Mesenchymal stem cell (in vitro differentiated cells and primary cell): ENCODE data around the gene BRS3.

Experiments used
- DNase-seq: peaks from one replicate; pipeline ENCODE4 v3.0.0-alpha.2; 2013
- H2AFZ ChIP-seq: one replicate; pipeline ENCODE4 v1.6.1; 2013; ENCODE audit warnings: low read depth, mild to moderate bottlenecking, control low read depth, inconsistent platforms, low read length, moderate library complexity
- H2AK5ac ChIP-seq: 2 replicates; pipeline ENCODE4 v1.6.1; 2013; ENCODE audit warnings: low read length, moderate library complexity, mild to moderate bottlenecking, inconsistent platforms; ENCODE audit not compliant: severe bottlenecking
- H2BK120ac ChIP-seq: one replicate; pipeline ENCODE4 v1.6.1; 2013; ENCODE audit warnings: low read depth, mild to moderate bottlenecking, inconsistent platforms, low read length, moderate library complexity
- H2BK12ac ChIP-seq, 2 experiments: one replicate each; pipeline ENCODE4 v1.6.1; 2013; ENCODE audit warnings: inconsistent platforms in 2 of 2, low read length in 2 of 2, mild to moderate bottlenecking in 2 of 2, moderate library complexity in 2 of 2, control low read depth in 1 of 2
- H2BK15ac ChIP-seq: one replicate; pipeline ENCODE4 v1.6.1; 2013; ENCODE audit warnings: mild to moderate bottlenecking, low read depth, inconsistent platforms; ENCODE audit not compliant: poor library complexity, severe bottlenecking
- H2BK5ac ChIP-seq: 2 replicates; pipeline ENCODE4 v1.6.1; 2013; ENCODE audit warnings: low read depth, mild to moderate bottlenecking, low read length, control low read depth, inconsistent platforms; ENCODE audit not compliant: poor library complexity, severe bottlenecking
- H3K14ac ChIP-seq, 2 experiments: one replicate each; pipeline ENCODE4 v1.6.1; 2013; ENCODE audit warnings: inconsistent platforms in 2 of 2, low read length in 2 of 2, control low read depth in 1 of 2, mild to moderate bottlenecking in 1 of 2, moderate library complexity in 1 of 2
- H3K18ac ChIP-seq, 2 experiments: one replicate each; pipeline ENCODE4 v1.6.1; 2013; ENCODE audit warnings: inconsistent platforms in 2 of 2, low read length in 2 of 2, control low read depth in 1 of 2, low read depth in 1 of 2, mild to moderate bottlenecking in 1 of 2
- H3K23ac ChIP-seq, 2 experiments: one replicate each; pipeline ENCODE4 v1.6.1; 2013; ENCODE audit warnings: inconsistent platforms in 2 of 2, low read length in 2 of 2, mild to moderate bottlenecking in 2 of 2, moderate library complexity in 2 of 2, control low read depth in 1 of 2
- H3K27ac ChIP-seq: 2 replicates; pipeline ENCODE4 v1.5.1; 2013; ENCODE audit warnings: mild to moderate bottlenecking, moderate library complexity, low read length, control low read depth, inconsistent platforms; ENCODE audit not compliant: poor library complexity, severe bottlenecking
- H3K27me3 ChIP-seq, 2 experiments: 2 replicates each; pipeline versions ENCODE4 v1.6.1 to v1.7.0; 2013; ENCODE audit warnings: low read length in 2 of 2, mild to moderate bottlenecking in 2 of 2, moderate library complexity in 2 of 2, control low read depth in 1 of 2, inconsistent platforms in 1 of 2; ENCODE audit not compliant: control insufficient read depth in 1 of 2, insufficient read depth in 1 of 2
- H3K36me3 ChIP-seq, 2 experiments: 2 replicates each; pipeline versions ENCODE4 v1.6.1 to v1.7.0; 2013; ENCODE audit warnings: low read length in 2 of 2, control low read depth in 1 of 2, inconsistent platforms in 1 of 2, low read depth in 1 of 2, mild to moderate bottlenecking in 1 of 2; ENCODE audit not compliant: insufficient read depth in 2 of 2, control insufficient read depth in 1 of 2
- H3K4ac ChIP-seq, 2 experiments: one replicate each; pipeline ENCODE4 v1.6.1; 2013; ENCODE audit warnings: inconsistent platforms in 2 of 2, low read length in 2 of 2, mild to moderate bottlenecking in 2 of 2, moderate library complexity in 2 of 2, control low read depth in 1 of 2, low read depth in 1 of 2
- H3K4me1 ChIP-seq: 2 replicates; pipeline ENCODE4 v1.6.1; 2013; ENCODE audit warnings: low read depth, low read length, control low read depth; ENCODE audit not compliant: control insufficient read depth, insufficient read depth
- H3K4me2 ChIP-seq: 2 replicates; pipeline ENCODE4 v1.6.1; 2013; ENCODE audit warnings: low read length, mild to moderate bottlenecking, inconsistent platforms; ENCODE audit not compliant: poor library complexity, severe bottlenecking
- H3K4me3 ChIP-seq, 2 experiments: 2 replicates each; pipeline versions ENCODE4 v1.5.1 to v1.7.0; 2013; ENCODE audit warnings: low read length in 2 of 2, mild to moderate bottlenecking in 2 of 2, control low read depth in 1 of 2, low read depth in 1 of 2; ENCODE audit not compliant: insufficient read depth in 1 of 2
- H3K79me1 ChIP-seq: replicated peaks from 2 replicates; pipeline ENCODE4 v1.6.1; 2013; ENCODE audit warnings: mild to moderate bottlenecking, control low read depth, low read length, inconsistent platforms; ENCODE audit not compliant: poor library complexity, severe bottlenecking
- H3K9ac ChIP-seq: 2 replicates; pipeline ENCODE4 v1.7.0; 2013; ENCODE audit warnings: mild to moderate bottlenecking, low read length, moderate library complexity
- H3K9me3 ChIP-seq: 2 replicates; pipeline ENCODE4 v1.7.0; 2013; ENCODE audit warnings: mild to moderate bottlenecking, low read length; ENCODE audit not compliant: control insufficient read depth
- H4K8ac ChIP-seq: one replicate; pipeline ENCODE4 v1.6.1; 2013; ENCODE audit warnings: inconsistent platforms, mild to moderate bottlenecking, low read length, moderate library complexity
- H4K91ac ChIP-seq: one replicate; pipeline ENCODE4 v1.6.1; 2013; ENCODE audit warnings: mild to moderate bottlenecking, low read length, inconsistent platforms
- WGBS: methylation state at CpG from one replicate; pipeline ENCODE4 v1.1.7; 2013; ENCODE audit warnings: mixed read lengths; 5-methylcytosine and 5-hydroxymethylcytosine counted together

Gene BRS3

DNA sequence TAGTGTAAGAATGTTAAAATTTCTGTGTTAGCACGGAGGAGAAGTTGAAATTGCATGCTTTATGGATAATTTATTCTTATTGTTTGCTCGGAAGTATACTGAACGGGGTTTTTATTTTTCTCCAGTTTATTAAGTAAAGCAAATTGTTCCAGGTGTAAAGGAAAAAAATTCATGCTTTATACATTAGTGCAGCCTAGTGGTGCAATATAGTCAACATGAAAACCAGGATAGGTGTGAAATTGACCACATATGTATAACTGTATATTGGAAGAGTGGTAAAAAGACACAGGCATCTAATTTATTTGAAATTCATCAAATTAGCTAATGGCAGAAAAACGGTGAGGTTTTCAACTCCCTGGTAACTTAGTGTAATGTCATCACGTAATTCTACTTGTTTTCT is 959 bp downstream of the BRS3 start:
- Histone ChIP-seq H3K79me1 (no peaks in the 10 kb centered on the region), H2AK5ac (no peak overlapping the region), H3K27me3 (peaks cover 0 to 63% of the 10 kb centered on the region in 2 experiments), H3K23ac (no peak overlapping the region), H3K4me3 (no peak overlapping the region), H2BK120ac (no peak overlapping the region), H3K36me3 (no peaks in the 10 kb centered on the region), H4K91ac (no peak overlapping the region), H2BK5ac (no peak overlapping the region), H2AFZ (no peak overlapping the region), H3K27ac (no peak overlapping the region), H3K4ac (no peak overlapping the region), H3K9me3 (no peaks in the 10 kb centered on the region), H3K4me1 (no peaks in the 10 kb centered on the region), H3K9ac (no peak overlapping the region), H4K8ac (no peak overlapping the region), H2BK15ac (no peak overlapping the region), H3K14ac (no peak overlapping the region), H3K4me2 (no peak overlapping the region), H2BK12ac (no peak overlapping the region), H3K18ac (no peak overlapping the region)
- WGBS: 61% methylated on average over 3 of the region's 5 CpGs
- DNase-seq: no peak

DNA sequence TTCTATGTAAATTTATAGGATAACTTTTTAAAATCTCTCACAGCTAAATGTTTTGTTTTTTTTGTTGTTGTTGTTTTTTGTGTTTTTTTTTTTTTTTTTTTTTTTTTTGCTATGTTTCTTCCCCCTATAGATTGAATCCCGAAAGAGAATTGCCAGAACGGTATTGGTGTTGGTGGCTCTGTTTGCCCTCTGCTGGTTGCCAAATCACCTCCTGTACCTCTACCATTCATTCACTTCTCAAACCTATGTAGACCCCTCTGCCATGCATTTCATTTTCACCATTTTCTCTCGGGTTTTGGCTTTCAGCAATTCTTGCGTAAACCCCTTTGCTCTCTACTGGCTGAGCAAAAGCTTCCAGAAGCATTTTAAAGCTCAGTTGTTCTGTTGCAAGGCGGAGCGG is 4.1 kb downstream of the BRS3 start:
- H3K27me3 ChIP-seq: peaks cover 0 to 48% of the 10 kb centered on the region in 2 experiments
- H2BK12ac ChIP-seq: no peak overlapping the region
- H3K36me3 ChIP-seq: no peaks in the 10 kb centered on the region
- no peak overlapping the region for H3K4ac ChIP-seq
- no peak overlapping the region for H2AFZ ChIP-seq
- H4K91ac ChIP-seq: no peak overlapping the region
- no peak overlapping the region for H3K4me3 ChIP-seq
- WGBS: 67% methylated on average over 6 of the region's 6 CpGs
- no peak overlapping the region for H3K23ac ChIP-seq
- H2BK15ac ChIP-seq: no peak overlapping the region
- H3K4me2 ChIP-seq: no peak overlapping the region
- H3K27ac ChIP-seq: no peak overlapping the region
- peaks cover 2% of the 10 kb centered on the region for H3K4me1 ChIP-seq
- no peak overlapping the region for H3K14ac ChIP-seq
- no peaks in the 10 kb centered on the region for H3K9me3 ChIP-seq
- no peak overlapping the region for H3K18ac ChIP-seq
- H2BK120ac ChIP-seq: no peak overlapping the region
- no peak overlapping the region for H2AK5ac ChIP-seq
- H3K9ac ChIP-seq: no peak overlapping the region
- no peaks in the 10 kb centered on the region for H3K79me1 ChIP-seq
- DNase-seq: no peak
- no peak overlapping the region for H2BK5ac ChIP-seq
- H4K8ac ChIP-seq: no peak overlapping the region

DNA sequence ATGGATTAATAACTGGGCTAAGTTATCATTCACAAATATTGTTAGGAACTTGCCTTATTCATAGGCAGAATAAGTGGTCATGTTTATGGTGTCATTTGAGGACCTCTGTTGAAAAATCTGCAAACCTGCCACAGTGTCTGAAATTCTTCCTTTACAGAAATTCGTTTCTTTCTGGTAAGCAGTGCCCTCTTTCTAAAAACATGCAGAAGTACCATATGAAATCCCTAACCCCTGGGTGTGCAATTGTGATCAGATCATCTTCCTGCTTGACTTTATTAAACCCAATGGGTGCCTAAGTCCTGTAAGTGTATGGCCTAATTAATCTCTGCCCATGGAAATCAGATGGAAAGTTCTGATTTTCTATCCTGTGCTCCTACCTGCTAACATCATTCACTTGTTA is 5.3 kb downstream of the BRS3 start:
- H3K9me3 ChIP-seq: no peaks in the 10 kb centered on the region
- H3K36me3 ChIP-seq: no peaks in the 10 kb centered on the region
- no peak overlapping the region for H2BK5ac ChIP-seq
- no peak overlapping the region for H3K4ac ChIP-seq
- no peak overlapping the region for H3K14ac ChIP-seq
- H3K4me1 ChIP-seq: peaks cover 2% of the 10 kb centered on the region
- H2AFZ ChIP-seq: no peak overlapping the region
- H2BK120ac ChIP-seq: no peak overlapping the region
- H3K27ac ChIP-seq: no peak overlapping the region
- peaks cover 0 to 46% of the 10 kb centered on the region in 2 experiments for H3K27me3 ChIP-seq
- H3K79me1 ChIP-seq: no peaks in the 10 kb centered on the region
- H3K9ac ChIP-seq: no peak overlapping the region
- no peak overlapping the region for H3K4me2 ChIP-seq
- H4K8ac ChIP-seq: no peak overlapping the region
- H3K23ac ChIP-seq: no peak overlapping the region
- H2BK12ac ChIP-seq: no peak overlapping the region
- no peak for DNase-seq
- no peak overlapping the region for H2BK15ac ChIP-seq
- no peak overlapping the region for H3K18ac ChIP-seq
- H3K4me3 ChIP-seq: no peak overlapping the region
- H2AK5ac ChIP-seq: no peak overlapping the region
- WGBS: 67% methylated on average over 1 of the region's 1 CpG
- no peak overlapping the region for H4K91ac ChIP-seq

DNA sequence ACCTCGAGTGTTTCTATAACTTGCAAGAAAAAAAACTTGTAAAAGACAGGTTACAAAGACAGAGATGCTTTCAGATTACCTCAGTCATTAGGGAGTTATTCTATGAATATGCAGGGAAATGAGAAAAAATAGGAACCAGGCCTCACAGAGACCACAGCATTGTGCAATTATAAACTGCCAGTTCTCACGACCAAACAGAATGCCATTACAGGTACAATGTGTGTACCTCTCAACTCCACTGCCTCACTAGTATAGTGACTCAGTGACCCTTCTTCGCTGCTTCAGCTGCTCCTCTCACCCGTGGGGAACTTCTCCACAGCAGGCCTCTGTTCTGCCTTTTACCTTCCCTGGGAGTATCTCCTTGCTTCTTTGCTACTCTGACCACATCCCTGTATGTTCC is 7.3 kb downstream of the BRS3 start:
- 92% methylated on average over 3 of the region's 4 CpGs for WGBS

More for the DNA sequence above, 7.3 kb downstream of the BRS3 start:
- Histone ChIP-seq H3K4me1 (peaks cover 2% of the 10 kb centered on the region), H3K27ac (no peak overlapping the region), H4K8ac (no peak overlapping the region), H2BK15ac (no peak overlapping the region), H3K27me3 (peaks cover 0 to 26% of the 10 kb centered on the region in 2 experiments), H3K4me3 (no peak overlapping the region), H2AFZ (no peak overlapping the region), H3K23ac (no peak overlapping the region), H3K36me3 (no peaks in the 10 kb centered on the region), H3K9ac (no peak overlapping the region), H3K18ac (no peak overlapping the region), H2BK12ac (no peak overlapping the region), H3K9me3 (no peaks in the 10 kb centered on the region), H2AK5ac (no peak overlapping the region), H2BK120ac (no peak overlapping the region), H3K14ac (no peak overlapping the region), H3K4ac (no peak overlapping the region), H4K91ac (no peak overlapping the region), H3K4me2 (no peak overlapping the region), H3K79me1 (no peaks in the 10 kb centered on the region), H2BK5ac (no peak overlapping the region)
- DNase-seq: no peak
